Cardiac atrium fibroblast (primary cell): ENCODE data around the gene HDGFL2. TPM values are rescaled to one million over a fixed set of nuclear protein-coding genes. Genes with fewer than 3 reads are reported as not detected.

ENCODE experiments used
- total RNA-seq: library from RNA; depleted of rRNA; stranded (reverse); fragments of >200 nt; gene quantifications from 2 replicates; pipeline ENCODE4 v1.2.3, GENCODE V29; 2015

The HDGFL2 gene
- total RNA-seq: 52.2 and 53.9 TPM in 2 replicates

GRCh38 chr19:4472174-4472974 is at the start of gene HDGFL2:
Gene HDGFL2, plus strand, starts transcription at chr19:4472297. Its CDS starts 54 bp downstream, at chr19:4472351.

GRCh38 chr19:4457654-4458395 is 14.3 kb upstream of the HDGFL2 start, which contains the start of gene UBXN6:
Gene UBXN6, minus strand, starts transcription at chr19:4457794. Its CDS starts 97 bp downstream, at chr19:4457697.

GRCh38 chr19:4518345-4519171 is 46.5 kb downstream of the HDGFL2 start, which contains the start of gene PLIN4:
Gene PLIN4, minus strand, starts transcription at chr19:4518486. Its CDS starts 214 bp downstream, at chr19:4518272.

GRCh38 chr19:4534836-4535658 is 63.0 kb downstream of the HDGFL2 start, which contains the start of gene PLIN5:
Gene PLIN5, minus strand, starts transcription at chr19:4535224. Its CDS starts 1,150 bp downstream, at chr19:4534074.

GRCh38 chr19:4539693-4540581 is 67.8 kb downstream of the HDGFL2 start, which contains the start of gene LRG1:
Gene LRG1, minus strand, starts transcription at chr19:4540036. Its CDS starts 23 bp downstream, at chr19:4540013.

Other genes starting within 250 kb of the HDGFL2 start
- 0.18 and 3.4 TPM in 2 replicates for gene EBI3, start 242.8 kb upstream of the HDGFL2 start, total RNA-seq
- 14.1 and 14.6 TPM in 2 replicates for gene YJU2, start 225.2 kb upstream of the HDGFL2 start, total RNA-seq
- gene SHD, start 193.0 kb upstream of the HDGFL2 start, total RNA-seq: not detected in 2 replicates
- not detected in 2 replicates for gene TMIGD2, start 169.9 kb upstream of the HDGFL2 start, total RNA-seq
- gene FSD1, start 167.7 kb upstream of the HDGFL2 start, total RNA-seq: 3.1 and 6.7 TPM in 2 replicates
- gene STAP2, start 133.5 kb upstream of the HDGFL2 start, total RNA-seq: 1.8 and 2.6 TPM in 2 replicates
- gene MPND, start 128.7 kb upstream of the HDGFL2 start, total RNA-seq: 1.3 and 3.4 TPM in 2 replicates
- 105 and 109 TPM in 2 replicates for gene SH3GL1, start 71.8 kb upstream of the HDGFL2 start, total RNA-seq
- 4.5 and 12.5 TPM in 2 replicates for gene CHAF1A, start 69.7 kb upstream of the HDGFL2 start, total RNA-seq
- 78.9 and 206 TPM in 2 replicates for gene UBXN6, start 14.5 kb upstream of the HDGFL2 start, total RNA-seq
- 0.32 and 0.72 TPM in 2 replicates for gene PLIN4, start 46.2 kb downstream of the HDGFL2 start, total RNA-seq
- gene PLIN5, start 62.9 kb downstream of the HDGFL2 start, total RNA-seq: 1.3 TPM in 2 replicates
- gene LRG1, start 67.7 kb downstream of the HDGFL2 start, total RNA-seq: 1.3 and 2.6 TPM in 2 replicates
- gene SEMA6B, start 87.4 kb downstream of the HDGFL2 start, total RNA-seq: 9.7 and 15.3 TPM in 2 replicates
- 5.0 and 7.2 TPM in 2 replicates for gene TNFAIP8L1, start 167.2 kb downstream of the HDGFL2 start, total RNA-seq
- gene MYDGF, start 198.0 kb downstream of the HDGFL2 start, total RNA-seq: 129 and 160 TPM in 2 replicates